GM12878 (cell line): ENCODE data around the gene ZFC3H1. TPM values are rescaled to one million over a fixed set of nuclear protein-coding genes. Genes with fewer than 3 reads are reported as not detected.

Experiments used
- ATAC-seq: fragments of 200-7000 bp; cut with Tn5 transposase; 3 replicates; pipeline ENCODE4 v1.9.1; 2020; ENCODE audit warnings: mild to moderate bottlenecking, moderate library complexity
- BruUV-seq: library from RNA; stranded (reverse); fragments of 400-500 nt; replicated peaks from 2 replicates; lab custom pipeline; 2021; lab: Mats Ljungman, UMichigan
- CTCF ChIA-PET: fragments of 300-600 bp; sonication (Branson Sonifier 250); formaldehyde crosslinking; extraction: SDS; loops from one replicate; lab custom pipeline; 2021; ENCODE audit warnings: inconsistent platforms; lab: Yijun Ruan, JAX
- POLR2A ChIA-PET: fragments of 350-600 bp; formaldehyde crosslinking; extraction: SDS; loops from one replicate; lab custom pipeline; 2021; ENCODE audit warnings: inconsistent platforms; lab: Charles Lee
- RAD21 ChIA-PET: fragments of 300-600 bp; sonication (Branson Sonifier 250); formaldehyde crosslinking; loops from one replicate; lab custom pipeline; 2023; ENCODE audit warnings: antibody characterized with exemption; ENCODE audit not compliant: unreplicated experiment; lab: Charles Lee
- SMC1A ChIA-PET: fragments of 300-600 bp; sonication (Branson Sonifier 250); formaldehyde crosslinking; loops from one replicate; lab custom pipeline; 2023; ENCODE audit not compliant: unreplicated experiment, uncharacterized antibody; lab: Charles Lee
- DNase-seq: peaks from one replicate; pipeline ENCODE4 v3.0.0-alpha.2; 2011; ENCODE audit warnings: low read depth, low spot score
- FAIRE-seq: peaks from 3 replicates; lab custom pipeline; 2011; peaks lifted over from hg19 to GRCh38; lab: Jason Lieb, UNC
- H2AFZ ChIP-seq: 2 replicates; pipeline ENCODE4 v1.6.0; 2011; ENCODE audit warnings: low read depth, low read length, control low read depth; ENCODE audit not compliant: control insufficient read depth
- H3K27ac ChIP-seq: 2 replicates; pipeline ENCODE4 v1.5.1; 2011; ENCODE audit warnings: control low read depth; ENCODE audit not compliant: control insufficient read depth, insufficient read depth
- H3K27me3 ChIP-seq, 2 experiments: replicated peaks in 1 of 2; 2 replicates each; pipeline versions ENCODE4 v1.6.0 to v1.6.1; 2011; ENCODE audit warnings: low read length in 1 of 2; ENCODE audit not compliant: control insufficient read depth in 2 of 2, insufficient read depth in 2 of 2
- H3K36me3 ChIP-seq, 2 experiments: 2 replicates each; pipeline ENCODE4 v1.5.1; 2011; ENCODE audit warnings: low read length in 1 of 2; ENCODE audit not compliant: control insufficient read depth in 2 of 2, insufficient read depth in 2 of 2
- H3K4me1 ChIP-seq: 2 replicates; pipeline ENCODE4 v1.6.1; 2011; ENCODE audit warnings: mild to moderate bottlenecking, low read length, moderate library complexity, mixed read lengths; ENCODE audit not compliant: control insufficient read depth, insufficient read depth
- H3K4me2 ChIP-seq: 2 replicates; pipeline ENCODE4 v1.6.0; 2011; ENCODE audit warnings: control low read depth; ENCODE audit not compliant: control insufficient read depth, insufficient read depth
- H3K4me3 ChIP-seq: fragments of 200-600 bp; sonication (generic); 2 replicates; pipeline ENCODE4 v1.5.1; 2016
- H3K79me2 ChIP-seq: 2 replicates; pipeline ENCODE4 v1.6.0; 2011; ENCODE audit warnings: low read length; ENCODE audit not compliant: control insufficient read depth, insufficient read depth
- H3K9ac ChIP-seq: 2 replicates; pipeline ENCODE4 v1.8.0; 2011; ENCODE audit warnings: low read length, control low read depth, mixed read lengths; ENCODE audit not compliant: control insufficient read depth, insufficient read depth
- H3K9me3 ChIP-seq: replicated peaks from 3 replicates; pipeline ENCODE4 v1.5.1; 2011; ENCODE audit warnings: mild to moderate bottlenecking, low read length; ENCODE audit not compliant: control insufficient read depth, insufficient read depth
- H4K20me1 ChIP-seq: 2 replicates; pipeline ENCODE4 v1.6.0; 2011; ENCODE audit not compliant: control insufficient read depth, insufficient read depth
- CHD2 ChIP-seq: IDR thresholded peaks from 2 replicates; pipeline ENCODE4 v1.6.1; 2011; ENCODE audit warnings: low read depth, low read length, improper control_type of control experiment, borderline replicate concordance
- CUX1 ChIP-seq: IDR thresholded peaks from 2 replicates; pipeline ENCODE4 v1.6.1; 2012; ENCODE audit warnings: improper control_type of control experiment, low read depth, low read length; ENCODE audit not compliant: insufficient replicate concordance
- ETV6 ChIP-seq, 2 experiments: fragments of 450-650 bp in 1 of 2; IDR thresholded peaks in 1 of 2; conservative IDR thresholded peaks in 1 of 2; 2 replicates each; pipeline ENCODE4 v1.6.1; 2014; ENCODE audit warnings: antibody characterized with exemption in 1 of 2, borderline replicate concordance in 1 of 2, low read depth in 1 of 2, mild to moderate bottlenecking in 1 of 2, moderate library complexity in 1 of 2
- MXI1 ChIP-seq: fragments of 150-350 bp; IDR thresholded peaks from 2 replicates; pipeline ENCODE4 v1.6.1; 2011; ENCODE audit warnings: low read depth, mild to moderate bottlenecking, inconsistent platforms, low read length, improper control_type of control experiment
- NFYB ChIP-seq: IDR thresholded peaks from 2 replicates; pipeline ENCODE4 v1.6.1; 2011; ENCODE audit warnings: low read depth, mild to moderate bottlenecking, low read length, improper control_type of control experiment, moderate library complexity; ENCODE audit not compliant: insufficient read depth
- PAX5 ChIP-seq: IDR thresholded peaks from 2 replicates; pipeline ENCODE4 v1.6.1; 2011; ENCODE audit warnings: low read depth, low read length, borderline replicate concordance
- POLR2AphosphoS5 ChIP-seq: IDR thresholded peaks from 2 replicates; pipeline ENCODE4 v1.6.1; 2011; ENCODE audit warnings: mild to moderate bottlenecking, low read length, inconsistent platforms
- RFX5 ChIP-seq: IDR thresholded peaks from 2 replicates; pipeline ENCODE4 v1.6.1; 2011; ENCODE audit warnings: low read depth, low read length, improper control_type of control experiment
- SMARCA5 ChIP-seq: fragments of 450-650 bp; IDR thresholded peaks from 2 replicates; pipeline ENCODE4 v1.6.1; 2017; ENCODE audit warnings: mild to moderate bottlenecking
- WGBS: methylation state at CpG from one replicate; pipeline ENCODE4 v1.1.6; 2016; ENCODE audit warnings: low lambda C conversion rate; ENCODE audit not compliant: insufficient replicate concordance, insufficient coverage; ENCODE audit errors: missing lambda C conversion rate; 5-methylcytosine and 5-hydroxymethylcytosine counted together
- in situ Hi-C: fragments of 300-500 bp; cut with MboI; formaldehyde crosslinking; loops from 9 replicates; pipeline ENCODE4 v1.14.3; 2018; ENCODE audit warnings: mixed read lengths
- intact Hi-C: fragments of 100-400 bp; cut with micrococcal nuclease; formaldehyde crosslinking; loops from one replicate; pipeline ENCODE4 v1.14.2; 2022; ENCODE audit not compliant: unreplicated experiment
- polyA plus RNA-seq, 11 experiments: library from polyadenylated mRNA; depleted of rRNA in 4 of 11; unstranded in 6 of 11; stranded (reverse) in 5 of 11; fragments of >200 nt; fragmentation: Nextera tagmentation in 4 of 11; fragmentation: Illumina TruSeq in 1 of 11; extraction: Ambion mirVana in 4 of 11; extraction: Trizol in 1 of 11; gene quantifications; 1 replicate in 1 of 11; 2 replicates in 10 of 11; pipeline versions ENCODE4 v1.2.1 to v1.2.3, GENCODE V29; 2011 to 2016; ENCODE audit warnings: inconsistent platforms in 2 of 11, missing spikeins in 2 of 11, low read depth in 1 of 11
- total RNA-seq, 4 experiments: library from RNA; depleted of rRNA in 3 of 4; stranded (reverse); fragments of >200 nt in 3 of 4; fragmentation: Illumina TruSeq in 1 of 4; extraction: Trizol in 1 of 4; gene quantifications; 2 replicates each; pipeline versions ENCODE4 v1.2.1 to v1.2.3, GENCODE V29; 2013 to 2021
- TF ChIP-seq, protein P1 (sequence below): fragments of 450-650 bp; IDR thresholded peaks from 2 replicates; pipeline ENCODE4 v1.6.1; 2014; ENCODE audit warnings: mild to moderate bottlenecking

The ZFC3H1 gene
- total and polyA plus RNA-seq, 10 of the 15 experiments (the other 5 are each of a cell fraction or from before 2014, with no cell fraction given): 11.2 to 88.7 (median 25.9) TPM

- peaks cover 5 to 31% of the 10 kb centered on the region in 2 experiments for H3K36me3 ChIP-seq
- no peaks in the 10 kb centered on the region; the same call in none of the 2 replicates for H3K79me2 ChIP-seq
- no peaks in the 10 kb centered on the region for H3K9me3 ChIP-seq
- peaks cover 7% of the 10 kb centered on the region for H3K4me1 ChIP-seq
- ATAC-seq (no peak), FAIRE-seq (no peak), DNase-seq (no peak)
- ChIA-PET SMC1A (interaction anchor here (0.6 to 1.7 kb wide), 2 partner anchors 45 to 106 kb away, joined by 3 to 5 read pairs; no protein-coding TSS in a partner anchor), POLR2A (no interaction called here), CTCF (interaction anchor here (2.0 kb wide), 2 partner anchors 19 to 106 kb away, joined by 6 to 8 read pairs; no protein-coding TSS in a partner anchor), RAD21 (no interaction called here)
- TF ChIP-seq, protein P1, sequence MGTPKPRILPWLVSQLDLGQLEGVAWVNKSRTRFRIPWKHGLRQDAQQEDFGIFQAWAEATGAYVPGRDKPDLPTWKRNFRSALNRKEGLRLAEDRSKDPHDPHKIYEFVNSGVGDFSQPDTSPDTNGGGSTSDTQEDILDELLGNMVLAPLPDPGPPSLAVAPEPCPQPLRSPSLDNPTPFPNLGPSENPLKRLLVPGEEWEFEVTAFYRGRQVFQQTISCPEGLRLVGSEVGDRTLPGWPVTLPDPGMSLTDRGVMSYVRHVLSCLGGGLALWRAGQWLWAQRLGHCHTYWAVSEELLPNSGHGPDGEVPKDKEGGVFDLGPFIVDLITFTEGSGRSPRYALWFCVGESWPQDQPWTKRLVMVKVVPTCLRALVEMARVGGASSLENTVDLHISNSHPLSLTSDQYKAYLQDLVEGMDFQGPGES: no peak
- TF ChIP-seq CHD2: no peak
- TF ChIP-seq SMARCA5: no peak
- TF ChIP-seq MXI1: no peak
- no peak for TF ChIP-seq RFX5
- TF ChIP-seq CUX1: no peak
- TF ChIP-seq ETV6 (conservative IDR thresholded peaks at IDR 0.05 in 1 of 2, IDR thresholded peaks at IDR 0.05 in 1 of 2; ENCODE audit: borderline replicate concordance in 1 of 2, low read depth in 1 of 2): no peak
- no peak for TF ChIP-seq PAX5
- no peak for TF ChIP-seq NFYB
- no peak for TF ChIP-seq POLR2AphosphoS5
- WGBS: 71% methylated on average over 2 of the region's 2 CpGs
- no peak overlapping the region for H3K4me3 ChIP-seq
- no peaks in the 10 kb centered on the region for H3K27me3 ChIP-seq
- no peak overlapping the region for H2AFZ ChIP-seq
- no peak overlapping the region for H3K4me2 ChIP-seq
- in situ Hi-C loops (no loop called here), intact Hi-C loops (no loop called here)
- no TSS peak for BruUV-seq
- no peak overlapping the region for H3K27ac ChIP-seq
- H4K20me1 ChIP-seq: no peaks in the 10 kb centered on the region
- no peak overlapping the region for H3K9ac ChIP-seq
Observed at GRCh38 chr12:71641390-71641789, 22.3 kb downstream of the ZFC3H1 start.
